ENCODE data around the gene KIF21B. TPM values are rescaled to one million over a fixed set of nuclear protein-coding genes. Genes with fewer than 3 reads are reported as not detected.
A peak's percentile ranks its signal among the peaks of the same experiment; 100 is the strongest.
"Not testable (repeated sequence)": the region's sequence is repeated elsewhere in the genome, so short reads cannot be mapped to it uniquely, and the experiment has no call there.

Gene KIF21B
- total RNA-seq, 1 experiment from 2014 or later: 0.60 TPM

- TF ChIP-seq EZH2 (IDR thresholded peaks at IDR 0.05; ENCODE audit: borderline replicate concordance, low read depth, low read length, poor library complexity, severe bottlenecking) (no peak), CTCF (conservative IDR thresholded peaks at IDR 0.05; ENCODE audit: low read depth, low read length) (no peak)
- BruUV-seq (replicated peaks): no TSS peak
- POLR2A ChIA-PET (ENCODE audit: low non-redundant PET): no interaction called here
Observed at GRCh38 chr1:200963076-200963475, 60.4 kb downstream of the KIF21B start.

DNA sequence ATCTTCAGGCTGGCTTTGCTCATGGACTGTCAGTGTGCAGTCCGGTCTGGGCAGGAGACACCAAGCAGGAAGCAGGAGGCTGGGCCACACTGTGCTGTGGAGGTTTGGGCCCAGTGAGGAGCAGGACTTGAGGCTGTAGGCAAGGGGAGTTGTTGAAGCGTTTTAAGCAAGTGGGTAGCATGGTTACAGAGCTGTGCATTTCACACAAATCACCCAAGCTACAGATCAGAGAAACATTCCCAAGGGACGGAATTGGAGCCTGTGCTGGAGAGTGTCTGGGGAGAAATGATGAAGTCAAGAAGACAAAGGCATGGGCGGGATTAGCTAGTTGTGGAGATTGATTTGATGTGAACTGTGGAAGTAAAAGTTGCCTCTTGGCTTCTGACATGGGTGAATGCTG is 60.9 kb downstream of the KIF21B start:
- ChIA-PET POLR2A (ENCODE audit: low non-redundant PET) (no interaction called here), CTCF (no interaction called here)
- peak; percentile 45 for DNase-seq (ENCODE audit: low spot score)

More at GRCh38 chr1:200963076-200963475, 60.4 kb downstream of the KIF21B start:
- Histone ChIP-seq H3K4me3 (ENCODE audit: low read depth, low read length, poor library complexity, severe bottlenecking) (no peak overlapping the region), H3K4me1 (ENCODE audit: insufficient read depth, low read length, poor library complexity, severe bottlenecking) (no peaks in the 10 kb centered on the region), H3K36me3 (ENCODE audit: insufficient read depth, low read length, poor library complexity, severe bottlenecking) (no peaks in the 10 kb centered on the region), H3K9me3 (ENCODE audit: low read depth, low read length, poor library complexity, severe bottlenecking) (no peaks in the 10 kb centered on the region), H3K27me3 (replicated peaks; ENCODE audit: insufficient read depth, low read depth, low read length, poor library complexity) (no peaks in the 10 kb centered on the region), H3K27ac (ENCODE audit: low read depth, low read length, poor library complexity, severe bottlenecking) (no peak overlapping the region)
- intact Hi-C loops (cut with micrococcal nuclease; ENCODE audit: unreplicated experiment): no loop called here
- CTCF ChIA-PET: no interaction called here
- DNase-seq (ENCODE audit: low spot score): no peak

DNA sequence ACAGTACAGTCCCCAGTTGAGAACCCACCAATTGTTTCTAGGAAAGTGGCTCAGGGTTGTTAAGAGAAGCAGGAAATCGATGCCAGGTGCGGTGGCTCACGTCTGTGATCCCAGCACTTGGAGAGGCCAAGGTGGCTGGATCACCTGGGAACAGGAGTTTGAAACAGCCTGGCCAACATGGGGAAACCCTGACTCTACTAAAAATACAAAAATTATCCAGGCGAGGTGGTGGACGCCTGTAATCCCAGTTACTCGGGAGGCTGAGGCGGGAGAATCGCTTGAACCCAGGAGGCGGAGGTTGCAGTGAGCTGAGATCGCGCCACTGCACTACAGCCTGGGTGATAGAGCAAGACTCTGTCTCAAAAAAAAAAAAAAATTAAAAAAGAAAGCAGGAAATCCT is 61.4 kb downstream of the KIF21B start:
- H3K9me3 ChIP-seq (ENCODE audit: low read depth, low read length, poor library complexity, severe bottlenecking); H3K4me1 ChIP-seq (ENCODE audit: insufficient read depth, low read length, poor library complexity, severe bottlenecking); H3K27me3 ChIP-seq (replicated peaks; ENCODE audit: insufficient read depth, low read depth, low read length, poor library complexity); BruUV-seq (replicated peaks); CTCF ChIA-PET; POLR2A ChIA-PET (ENCODE audit: low non-redundant PET); H3K27ac ChIP-seq (ENCODE audit: low read depth, low read length, poor library complexity, severe bottlenecking); H3K4me3 ChIP-seq (ENCODE audit: low read depth, low read length, poor library complexity, severe bottlenecking); H3K36me3 ChIP-seq (ENCODE audit: insufficient read depth, low read length, poor library complexity, severe bottlenecking); DNase-seq (ENCODE audit: low spot score); intact Hi-C loops (cut with micrococcal nuclease; ENCODE audit: unreplicated experiment): not testable (repeated sequence)

More for the DNA sequence above, 60.9 kb downstream of the KIF21B start:
- intact Hi-C loops (cut with micrococcal nuclease; ENCODE audit: unreplicated experiment): no loop called here
- Histone ChIP-seq H3K4me3 (ENCODE audit: low read depth, low read length, poor library complexity, severe bottlenecking) (no peak overlapping the region), H3K27ac (ENCODE audit: low read depth, low read length, poor library complexity, severe bottlenecking) (no peak overlapping the region), H3K36me3 (ENCODE audit: insufficient read depth, low read length, poor library complexity, severe bottlenecking) (no peaks in the 10 kb centered on the region), H3K27me3 (replicated peaks; ENCODE audit: insufficient read depth, low read depth, low read length, poor library complexity) (no peaks in the 10 kb centered on the region), H3K9me3 (ENCODE audit: low read depth, low read length, poor library complexity, severe bottlenecking) (no peaks in the 10 kb centered on the region), H3K4me1 (ENCODE audit: insufficient read depth, low read length, poor library complexity, severe bottlenecking) (no peaks in the 10 kb centered on the region)
- no TSS peak for BruUV-seq (replicated peaks)
- TF ChIP-seq EZH2 (IDR thresholded peaks at IDR 0.05; ENCODE audit: borderline replicate concordance, low read depth, low read length, poor library complexity, severe bottlenecking) (no peak), CTCF (conservative IDR thresholded peaks at IDR 0.05; ENCODE audit: low read depth, low read length) (no peak)

DNA sequence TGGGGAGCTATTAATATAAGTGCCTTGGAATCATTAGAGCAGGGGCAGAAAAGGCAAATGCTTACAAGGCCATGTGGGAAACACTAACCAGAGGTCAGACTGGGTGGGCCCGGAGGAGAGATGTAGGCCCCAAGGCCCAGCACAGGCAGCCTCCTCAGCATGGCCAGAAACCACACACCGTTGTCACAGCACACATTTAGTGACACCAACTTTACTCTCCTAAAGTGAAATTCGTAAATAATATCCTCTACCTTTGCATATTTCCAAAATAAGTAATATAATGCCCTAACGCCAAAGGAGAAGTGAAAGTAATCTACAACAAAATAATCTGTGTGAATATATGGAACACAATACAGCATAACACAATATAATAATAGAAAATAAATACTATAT is 62.6 kb downstream of the KIF21B start:
- ChIA-PET POLR2A (ENCODE audit: low non-redundant PET) (no interaction called here), CTCF (no interaction called here)
- intact Hi-C loops (cut with micrococcal nuclease; ENCODE audit: unreplicated experiment): no loop called here
- no peak for DNase-seq (ENCODE audit: low spot score)
- BruUV-seq (replicated peaks): no TSS peak
- Histone ChIP-seq H3K27ac (ENCODE audit: low read depth, low read length, poor library complexity, severe bottlenecking) (no peak overlapping the region), H3K27me3 (replicated peaks; ENCODE audit: insufficient read depth, low read depth, low read length, poor library complexity) (no peaks in the 10 kb centered on the region), H3K9me3 (ENCODE audit: low read depth, low read length, poor library complexity, severe bottlenecking) (no peaks in the 10 kb centered on the region), H3K36me3 (ENCODE audit: insufficient read depth, low read length, poor library complexity, severe bottlenecking) (no peaks in the 10 kb centered on the region), H3K4me3 (ENCODE audit: low read depth, low read length, poor library complexity, severe bottlenecking) (no peak overlapping the region), H3K4me1 (ENCODE audit: insufficient read depth, low read length, poor library complexity, severe bottlenecking) (no peaks in the 10 kb centered on the region)
- TF ChIP-seq CTCF (conservative IDR thresholded peaks at IDR 0.05; ENCODE audit: low read depth, low read length): no peak
- TF ChIP-seq EZH2 (IDR thresholded peaks at IDR 0.05; ENCODE audit: borderline replicate concordance, low read depth, low read length, poor library complexity, severe bottlenecking): no peak

All from A673 (cell line).